ENCODE data around the gene NPBWR2. TPM values are rescaled to one million over a fixed set of nuclear protein-coding genes. Genes with fewer than 3 reads are reported as not detected.

NPBWR2 gene
- total RNA-seq, 1 experiment from 2014 or later: not detected

DNA sequence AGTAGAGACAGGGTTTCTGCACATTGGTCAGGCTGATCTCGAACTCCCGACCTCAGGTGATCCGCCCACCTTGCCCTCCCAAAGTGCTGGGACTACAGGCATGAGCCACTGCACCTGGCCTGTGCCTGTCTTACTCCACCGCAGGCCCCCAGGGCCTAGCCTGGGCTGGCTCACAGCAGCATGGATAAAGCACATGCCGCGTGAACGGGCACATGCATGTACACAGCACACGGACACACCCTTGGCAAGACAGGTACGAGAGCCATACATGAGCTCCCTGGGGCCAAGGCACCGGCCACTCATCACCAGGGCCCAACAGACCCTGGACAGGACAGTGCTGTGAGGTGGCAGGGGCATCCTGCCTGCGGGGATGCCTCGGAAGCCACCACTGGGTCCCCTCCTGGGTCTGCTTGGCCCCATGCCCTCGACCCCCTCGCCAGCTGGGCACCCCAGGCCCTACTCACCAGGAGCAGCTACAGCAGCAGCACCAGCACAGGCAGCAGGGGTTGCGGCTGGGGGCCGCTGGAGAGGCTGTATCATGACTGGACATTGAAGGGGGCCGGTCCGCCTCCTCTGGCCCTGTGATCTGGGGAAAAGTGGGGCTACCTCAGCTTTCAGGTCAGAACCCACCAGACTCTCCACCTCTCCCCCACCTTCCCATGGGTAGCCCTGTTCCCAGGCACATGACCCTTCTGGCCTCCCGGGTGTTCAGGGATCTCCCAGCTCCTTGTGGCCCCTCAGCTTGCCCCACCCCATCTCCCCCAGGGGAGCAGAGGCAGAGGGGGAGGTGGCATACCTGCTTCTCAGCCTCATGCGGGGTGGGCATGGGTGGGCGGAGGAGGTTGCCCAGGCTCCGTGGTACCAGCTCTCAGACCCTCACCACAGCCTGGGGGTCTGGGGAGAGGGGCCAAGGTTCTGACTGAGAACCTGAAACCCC is 31.0 kb downstream of the NPBWR2 start:
- CTCF ChIA-PET: interaction anchor here (1.0 kb wide), 1 partner anchor 19 kb away, joined by 4 read pairs; no protein-coding TSS in a partner anchor
- DNase-seq (ENCODE audit: low spot score) (no peak), ATAC-seq (no peak)
- Mint-ChIP-seq H3K4me1 (peaks cover 12% of the 10 kb centered on the region), H3K36me3 (no peaks in the 10 kb centered on the region), H3K4me3 (no peak overlapping the region), H3K27ac (no peak overlapping the region), H3K9me3 (no peaks in the 10 kb centered on the region), H3K27me3 (ENCODE audit: low read depth) (peaks cover 12% of the 10 kb centered on the region)
- TF ChIP-seq, protein P1, sequence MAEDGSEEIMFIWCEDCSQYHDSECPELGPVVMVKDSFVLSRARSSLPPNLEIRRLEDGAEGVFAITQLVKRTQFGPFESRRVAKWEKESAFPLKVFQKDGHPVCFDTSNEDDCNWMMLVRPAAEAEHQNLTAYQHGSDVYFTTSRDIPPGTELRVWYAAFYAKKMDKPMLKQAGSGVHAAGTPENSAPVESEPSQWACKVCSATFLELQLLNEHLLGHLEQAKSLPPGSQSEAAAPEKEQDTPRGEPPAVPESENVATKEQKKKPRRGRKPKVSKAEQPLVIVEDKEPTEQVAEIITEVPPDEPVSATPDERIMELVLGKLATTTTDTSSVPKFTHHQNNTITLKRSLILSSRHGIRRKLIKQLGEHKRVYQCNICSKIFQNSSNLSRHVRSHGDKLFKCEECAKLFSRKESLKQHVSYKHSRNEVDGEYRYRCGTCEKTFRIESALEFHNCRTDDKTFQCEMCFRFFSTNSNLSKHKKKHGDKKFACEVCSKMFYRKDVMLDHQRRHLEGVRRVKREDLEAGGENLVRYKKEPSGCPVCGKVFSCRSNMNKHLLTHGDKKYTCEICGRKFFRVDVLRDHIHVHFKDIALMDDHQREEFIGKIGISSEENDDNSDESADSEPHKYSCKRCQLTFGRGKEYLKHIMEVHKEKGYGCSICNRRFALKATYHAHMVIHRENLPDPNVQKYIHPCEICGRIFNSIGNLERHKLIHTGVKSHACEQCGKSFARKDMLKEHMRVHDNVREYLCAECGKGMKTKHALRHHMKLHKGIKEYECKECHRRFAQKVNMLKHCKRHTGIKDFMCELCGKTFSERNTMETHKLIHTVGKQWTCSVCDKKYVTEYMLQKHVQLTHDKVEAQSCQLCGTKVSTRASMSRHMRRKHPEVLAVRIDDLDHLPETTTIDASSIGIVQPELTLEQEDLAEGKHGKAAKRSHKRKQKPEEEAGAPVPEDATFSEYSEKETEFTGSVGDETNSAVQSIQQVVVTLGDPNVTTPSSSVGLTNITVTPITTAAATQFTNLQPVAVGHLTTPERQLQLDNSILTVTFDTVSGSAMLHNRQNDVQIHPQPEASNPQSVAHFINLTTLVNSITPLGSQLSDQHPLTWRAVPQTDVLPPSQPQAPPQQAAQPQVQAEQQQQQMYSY (CRISPR knock-in tag; IDR thresholded peaks at IDR 0.05): no peak
- TF ChIP-seq NR3C1 (CRISPR knock-in tag; conservative IDR thresholded peaks at IDR 0.05; ENCODE audit: low read depth) (no peak), FOXK1 (CRISPR knock-in tag; IDR thresholded peaks at IDR 0.05) (no peak), SMAD4 (CRISPR knock-in tag; IDR thresholded peaks at IDR 0.05) (no peak), TCF7 (CRISPR knock-in tag; IDR thresholded peaks at IDR 0.05; ENCODE audit: low read depth) (no peak), TEAD4 (CRISPR knock-in tag; IDR thresholded peaks at IDR 0.05) (no peak), HMGA2 (CRISPR knock-in tag; IDR thresholded peaks at IDR 0.05) (no peak), MXD4 (CRISPR knock-in tag; IDR thresholded peaks at IDR 0.05; ENCODE audit: borderline replicate concordance) (no peak), GABPB1 (CRISPR knock-in tag; IDR thresholded peaks at IDR 0.05) (no peak), NR2C2 (CRISPR knock-in tag; IDR thresholded peaks at IDR 0.05) (no peak), NFATC4 (CRISPR knock-in tag; IDR thresholded peaks at IDR 0.05) (no peak), CREB1 (CRISPR knock-in tag; IDR thresholded peaks at IDR 0.05) (no peak)
- TF ChIP-seq, protein P2, sequence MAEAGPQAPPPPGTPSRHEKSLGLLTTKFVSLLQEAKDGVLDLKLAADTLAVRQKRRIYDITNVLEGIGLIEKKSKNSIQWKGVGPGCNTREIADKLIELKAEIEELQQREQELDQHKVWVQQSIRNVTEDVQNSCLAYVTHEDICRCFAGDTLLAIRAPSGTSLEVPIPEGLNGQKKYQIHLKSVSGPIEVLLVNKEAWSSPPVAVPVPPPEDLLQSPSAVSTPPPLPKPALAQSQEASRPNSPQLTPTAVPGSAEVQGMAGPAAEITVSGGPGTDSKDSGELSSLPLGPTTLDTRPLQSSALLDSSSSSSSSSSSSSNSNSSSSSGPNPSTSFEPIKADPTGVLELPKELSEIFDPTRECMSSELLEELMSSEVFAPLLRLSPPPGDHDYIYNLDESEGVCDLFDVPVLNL (CRISPR knock-in tag; IDR thresholded peaks at IDR 0.05; ENCODE audit: borderline replicate concordance, low read depth): no peak
- TF ChIP-seq, protein P3, sequence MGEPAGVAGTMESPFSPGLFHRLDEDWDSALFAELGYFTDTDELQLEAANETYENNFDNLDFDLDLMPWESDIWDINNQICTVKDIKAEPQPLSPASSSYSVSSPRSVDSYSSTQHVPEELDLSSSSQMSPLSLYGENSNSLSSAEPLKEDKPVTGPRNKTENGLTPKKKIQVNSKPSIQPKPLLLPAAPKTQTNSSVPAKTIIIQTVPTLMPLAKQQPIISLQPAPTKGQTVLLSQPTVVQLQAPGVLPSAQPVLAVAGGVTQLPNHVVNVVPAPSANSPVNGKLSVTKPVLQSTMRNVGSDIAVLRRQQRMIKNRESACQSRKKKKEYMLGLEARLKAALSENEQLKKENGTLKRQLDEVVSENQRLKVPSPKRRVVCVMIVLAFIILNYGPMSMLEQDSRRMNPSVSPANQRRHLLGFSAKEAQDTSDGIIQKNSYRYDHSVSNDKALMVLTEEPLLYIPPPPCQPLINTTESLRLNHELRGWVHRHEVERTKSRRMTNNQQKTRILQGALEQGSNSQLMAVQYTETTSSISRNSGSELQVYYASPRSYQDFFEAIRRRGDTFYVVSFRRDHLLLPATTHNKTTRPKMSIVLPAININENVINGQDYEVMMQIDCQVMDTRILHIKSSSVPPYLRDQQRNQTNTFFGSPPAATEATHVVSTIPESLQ (CRISPR knock-in tag; IDR thresholded peaks at IDR 0.05): no peak
- TF ChIP-seq, protein P4, sequence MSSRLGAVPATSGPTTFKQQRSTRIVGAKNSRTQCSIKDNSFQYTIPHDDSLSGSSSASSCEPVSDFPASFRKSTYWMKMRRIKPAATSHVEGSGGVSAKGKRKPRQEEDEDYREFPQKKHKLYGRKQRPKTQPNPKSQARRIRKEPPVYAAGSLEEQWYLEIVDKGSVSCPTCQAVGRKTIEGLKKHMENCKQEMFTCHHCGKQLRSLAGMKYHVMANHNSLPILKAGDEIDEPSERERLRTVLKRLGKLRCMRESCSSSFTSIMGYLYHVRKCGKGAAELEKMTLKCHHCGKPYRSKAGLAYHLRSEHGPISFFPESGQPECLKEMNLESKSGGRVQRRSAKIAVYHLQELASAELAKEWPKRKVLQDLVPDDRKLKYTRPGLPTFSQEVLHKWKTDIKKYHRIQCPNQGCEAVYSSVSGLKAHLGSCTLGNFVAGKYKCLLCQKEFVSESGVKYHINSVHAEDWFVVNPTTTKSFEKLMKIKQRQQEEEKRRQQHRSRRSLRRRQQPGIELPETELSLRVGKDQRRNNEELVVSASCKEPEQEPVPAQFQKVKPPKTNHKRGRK (CRISPR knock-in tag; IDR thresholded peaks at IDR 0.05; ENCODE audit: borderline replicate concordance): no peak
- TF ChIP-seq, protein P5, sequence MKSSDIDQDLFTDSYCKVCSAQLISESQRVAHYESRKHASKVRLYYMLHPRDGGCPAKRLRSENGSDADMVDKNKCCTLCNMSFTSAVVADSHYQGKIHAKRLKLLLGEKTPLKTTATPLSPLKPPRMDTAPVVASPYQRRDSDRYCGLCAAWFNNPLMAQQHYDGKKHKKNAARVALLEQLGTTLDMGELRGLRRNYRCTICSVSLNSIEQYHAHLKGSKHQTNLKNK (CRISPR knock-in tag; IDR thresholded peaks at IDR 0.05): no peak
- TF ChIP-seq, protein P6, sequence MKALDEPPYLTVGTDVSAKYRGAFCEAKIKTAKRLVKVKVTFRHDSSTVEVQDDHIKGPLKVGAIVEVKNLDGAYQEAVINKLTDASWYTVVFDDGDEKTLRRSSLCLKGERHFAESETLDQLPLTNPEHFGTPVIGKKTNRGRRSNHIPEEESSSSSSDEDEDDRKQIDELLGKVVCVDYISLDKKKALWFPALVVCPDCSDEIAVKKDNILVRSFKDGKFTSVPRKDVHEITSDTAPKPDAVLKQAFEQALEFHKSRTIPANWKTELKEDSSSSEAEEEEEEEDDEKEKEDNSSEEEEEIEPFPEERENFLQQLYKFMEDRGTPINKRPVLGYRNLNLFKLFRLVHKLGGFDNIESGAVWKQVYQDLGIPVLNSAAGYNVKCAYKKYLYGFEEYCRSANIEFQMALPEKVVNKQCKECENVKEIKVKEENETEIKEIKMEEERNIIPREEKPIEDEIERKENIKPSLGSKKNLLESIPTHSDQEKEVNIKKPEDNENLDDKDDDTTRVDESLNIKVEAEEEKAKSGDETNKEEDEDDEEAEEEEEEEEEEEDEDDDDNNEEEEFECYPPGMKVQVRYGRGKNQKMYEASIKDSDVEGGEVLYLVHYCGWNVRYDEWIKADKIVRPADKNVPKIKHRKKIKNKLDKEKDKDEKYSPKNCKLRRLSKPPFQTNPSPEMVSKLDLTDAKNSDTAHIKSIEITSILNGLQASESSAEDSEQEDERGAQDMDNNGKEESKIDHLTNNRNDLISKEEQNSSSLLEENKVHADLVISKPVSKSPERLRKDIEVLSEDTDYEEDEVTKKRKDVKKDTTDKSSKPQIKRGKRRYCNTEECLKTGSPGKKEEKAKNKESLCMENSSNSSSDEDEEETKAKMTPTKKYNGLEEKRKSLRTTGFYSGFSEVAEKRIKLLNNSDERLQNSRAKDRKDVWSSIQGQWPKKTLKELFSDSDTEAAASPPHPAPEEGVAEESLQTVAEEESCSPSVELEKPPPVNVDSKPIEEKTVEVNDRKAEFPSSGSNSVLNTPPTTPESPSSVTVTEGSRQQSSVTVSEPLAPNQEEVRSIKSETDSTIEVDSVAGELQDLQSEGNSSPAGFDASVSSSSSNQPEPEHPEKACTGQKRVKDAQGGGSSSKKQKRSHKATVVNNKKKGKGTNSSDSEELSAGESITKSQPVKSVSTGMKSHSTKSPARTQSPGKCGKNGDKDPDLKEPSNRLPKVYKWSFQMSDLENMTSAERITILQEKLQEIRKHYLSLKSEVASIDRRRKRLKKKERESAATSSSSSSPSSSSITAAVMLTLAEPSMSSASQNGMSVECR (CRISPR knock-in tag; IDR thresholded peaks at IDR 0.05; ENCODE audit: borderline replicate concordance): no peak
- POLR2A ChIA-PET: no interaction called here

All from WTC11 (cell line).